Measurements from ENCODE around the gene POLE.

Gene POLE, protein sequence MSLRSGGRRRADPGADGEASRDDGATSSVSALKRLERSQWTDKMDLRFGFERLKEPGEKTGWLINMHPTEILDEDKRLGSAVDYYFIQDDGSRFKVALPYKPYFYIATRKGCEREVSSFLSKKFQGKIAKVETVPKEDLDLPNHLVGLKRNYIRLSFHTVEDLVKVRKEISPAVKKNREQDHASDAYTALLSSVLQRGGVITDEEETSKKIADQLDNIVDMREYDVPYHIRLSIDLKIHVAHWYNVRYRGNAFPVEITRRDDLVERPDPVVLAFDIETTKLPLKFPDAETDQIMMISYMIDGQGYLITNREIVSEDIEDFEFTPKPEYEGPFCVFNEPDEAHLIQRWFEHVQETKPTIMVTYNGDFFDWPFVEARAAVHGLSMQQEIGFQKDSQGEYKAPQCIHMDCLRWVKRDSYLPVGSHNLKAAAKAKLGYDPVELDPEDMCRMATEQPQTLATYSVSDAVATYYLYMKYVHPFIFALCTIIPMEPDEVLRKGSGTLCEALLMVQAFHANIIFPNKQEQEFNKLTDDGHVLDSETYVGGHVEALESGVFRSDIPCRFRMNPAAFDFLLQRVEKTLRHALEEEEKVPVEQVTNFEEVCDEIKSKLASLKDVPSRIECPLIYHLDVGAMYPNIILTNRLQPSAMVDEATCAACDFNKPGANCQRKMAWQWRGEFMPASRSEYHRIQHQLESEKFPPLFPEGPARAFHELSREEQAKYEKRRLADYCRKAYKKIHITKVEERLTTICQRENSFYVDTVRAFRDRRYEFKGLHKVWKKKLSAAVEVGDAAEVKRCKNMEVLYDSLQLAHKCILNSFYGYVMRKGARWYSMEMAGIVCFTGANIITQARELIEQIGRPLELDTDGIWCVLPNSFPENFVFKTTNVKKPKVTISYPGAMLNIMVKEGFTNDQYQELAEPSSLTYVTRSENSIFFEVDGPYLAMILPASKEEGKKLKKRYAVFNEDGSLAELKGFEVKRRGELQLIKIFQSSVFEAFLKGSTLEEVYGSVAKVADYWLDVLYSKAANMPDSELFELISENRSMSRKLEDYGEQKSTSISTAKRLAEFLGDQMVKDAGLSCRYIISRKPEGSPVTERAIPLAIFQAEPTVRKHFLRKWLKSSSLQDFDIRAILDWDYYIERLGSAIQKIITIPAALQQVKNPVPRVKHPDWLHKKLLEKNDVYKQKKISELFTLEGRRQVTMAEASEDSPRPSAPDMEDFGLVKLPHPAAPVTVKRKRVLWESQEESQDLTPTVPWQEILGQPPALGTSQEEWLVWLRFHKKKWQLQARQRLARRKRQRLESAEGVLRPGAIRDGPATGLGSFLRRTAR (N-terminal part only)

GRCh38 chr12:132687211-132688164 lies at the start of gene POLE, which contains the start of gene PXMP2:
TSS of gene POLE (minus strand) at chr12:132687342. CDS start at chr12:132687315, 27 bp downstream.
TSS of gene PXMP2 (plus strand) at chr12:132687587. CDS start at chr12:132687671, 84 bp downstream.
- peak; percentile 92 for DNase-seq (ENCODE audit: low read depth, low spot score)

DNA sequence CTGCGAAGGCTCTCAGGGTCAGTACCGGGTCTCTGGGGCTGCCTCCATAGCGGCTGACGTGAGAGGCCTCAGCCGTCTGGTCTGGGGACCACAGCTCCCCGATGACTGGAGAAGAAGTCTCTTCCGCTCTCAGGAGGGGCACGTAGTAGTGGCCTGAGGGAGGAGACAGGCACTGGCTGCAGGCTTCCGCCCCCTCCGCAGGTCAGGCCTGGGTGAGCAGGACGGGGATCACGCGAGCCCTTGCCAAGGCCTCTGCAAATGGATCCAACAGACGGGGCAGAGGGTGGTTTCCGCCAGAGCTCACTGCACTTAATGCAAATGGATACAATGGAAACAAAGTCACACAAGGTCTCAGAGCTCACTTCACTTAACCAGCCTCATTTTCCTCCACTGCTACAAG lies 49.8 kb upstream of the POLE start:
- DNase-seq (ENCODE audit: low read depth, low spot score): no peak

- no peak for DNase-seq (ENCODE audit: low read depth, low spot score)
Observed at GRCh38 chr12:132736378-132736777, 49.2 kb upstream of the POLE start.

DNA sequence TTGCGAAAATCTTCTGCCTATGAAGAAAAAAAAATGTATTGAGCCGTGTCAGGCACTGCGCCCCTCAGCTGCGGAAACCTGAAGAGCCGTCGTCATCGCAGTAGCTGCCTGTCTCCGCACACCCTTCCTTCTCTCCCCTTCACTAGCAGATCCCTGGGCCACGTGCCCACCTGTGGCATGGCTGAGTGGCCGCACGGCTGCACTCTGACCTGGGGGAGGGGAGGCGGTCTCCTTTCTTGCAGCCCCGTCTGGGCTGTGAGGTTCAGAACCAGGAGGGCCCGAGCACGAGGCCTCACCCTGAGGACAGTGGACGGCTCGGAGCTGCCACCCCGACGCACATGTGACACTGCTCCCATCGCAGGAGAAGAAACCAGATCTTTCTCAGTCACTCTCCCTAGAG lies 48.4 kb upstream of the POLE start:
- no peak for DNase-seq (ENCODE audit: low read depth, low spot score)

GRCh38 chr12:132734206-132734605 lies 47.1 kb upstream of the POLE start:
- no peak for DNase-seq (ENCODE audit: low read depth, low spot score)

DNA sequence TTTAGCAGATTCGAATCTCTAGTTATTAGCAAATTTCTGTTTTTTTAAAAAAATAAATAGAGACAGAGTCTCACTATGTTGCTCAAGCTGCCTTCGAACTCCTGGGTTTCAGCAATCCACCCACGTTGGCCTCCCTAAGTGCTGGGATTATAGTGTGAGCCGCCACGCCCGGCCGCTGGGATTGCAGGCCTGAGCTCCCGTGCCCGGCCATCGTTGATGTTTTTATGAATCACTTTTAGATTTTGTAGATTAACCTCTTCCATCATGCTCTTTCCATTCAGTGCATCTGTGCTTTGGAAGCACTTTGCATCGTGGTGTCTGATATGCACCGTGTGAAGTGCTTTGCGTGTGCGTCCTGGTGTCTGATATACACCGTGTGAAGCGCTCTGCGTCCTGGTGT lies 44.4 kb upstream of the POLE start:
- no peak for DNase-seq (ENCODE audit: low read depth, low spot score)

- no peak for DNase-seq (ENCODE audit: low read depth, low spot score)
Observed at GRCh38 chr12:132730353-132730752, 43.2 kb upstream of the POLE start.

- DNase-seq (ENCODE audit: low read depth, low spot score): no peak
Observed at GRCh38 chr12:132729541-132730320, 42.6 kb upstream of the POLE start.

DNA sequence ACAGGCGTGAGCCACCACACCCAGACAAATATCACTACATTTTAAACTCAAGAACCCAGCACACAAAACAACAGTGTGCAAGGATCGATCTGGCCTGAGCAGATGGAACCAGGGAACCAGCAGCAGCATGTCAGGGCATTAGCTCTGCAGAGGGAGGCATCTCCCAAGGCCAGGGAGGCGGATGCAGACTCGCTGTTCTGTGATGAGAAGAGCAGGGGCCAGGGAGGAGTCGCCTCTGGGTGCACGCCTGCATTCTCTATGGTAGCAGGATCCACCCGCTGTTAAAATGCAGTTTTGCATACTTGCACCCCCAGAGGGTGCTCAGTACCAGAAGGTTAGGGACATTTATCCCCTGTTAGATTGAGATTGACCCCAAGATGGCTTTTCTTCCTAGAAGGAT lies 41.4 kb upstream of the POLE start:
- DNase-seq (ENCODE audit: low read depth, low spot score): no peak

DNA sequence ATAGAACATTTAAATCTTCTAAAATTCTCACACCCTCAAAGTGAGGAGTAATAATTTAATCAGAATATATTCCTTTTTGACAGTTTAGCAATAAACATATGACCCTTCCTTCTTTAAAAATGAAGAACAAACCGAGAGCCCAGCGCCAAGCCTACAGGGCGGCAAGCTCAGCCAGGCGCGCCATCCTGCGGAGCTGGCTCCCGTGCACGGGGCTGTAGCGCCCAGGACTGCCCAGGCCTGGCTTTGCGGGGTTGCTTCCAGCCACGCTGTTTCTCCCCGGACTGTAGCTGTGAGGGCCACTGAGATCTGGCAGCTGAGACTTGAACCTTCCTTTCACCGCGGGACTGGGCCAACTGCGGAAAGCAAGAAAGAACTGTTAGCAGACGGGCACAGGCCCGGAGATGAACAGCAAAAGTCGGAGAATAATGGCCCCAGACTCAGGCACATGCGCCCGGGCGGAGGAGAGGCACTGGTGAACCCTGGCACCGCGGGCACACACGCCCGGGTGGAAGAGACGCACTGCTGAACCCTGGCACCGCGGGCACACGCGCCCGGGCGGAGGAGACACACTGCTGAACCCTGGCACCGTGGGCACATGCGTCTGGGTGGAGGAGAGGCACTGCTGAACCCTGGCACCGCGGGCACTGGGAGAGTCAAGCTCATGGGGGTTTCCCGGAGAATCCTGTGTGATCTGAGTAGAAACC lies 40.1 kb upstream of the POLE start:
- no peak for DNase-seq (ENCODE audit: low read depth, low spot score)

DNA sequence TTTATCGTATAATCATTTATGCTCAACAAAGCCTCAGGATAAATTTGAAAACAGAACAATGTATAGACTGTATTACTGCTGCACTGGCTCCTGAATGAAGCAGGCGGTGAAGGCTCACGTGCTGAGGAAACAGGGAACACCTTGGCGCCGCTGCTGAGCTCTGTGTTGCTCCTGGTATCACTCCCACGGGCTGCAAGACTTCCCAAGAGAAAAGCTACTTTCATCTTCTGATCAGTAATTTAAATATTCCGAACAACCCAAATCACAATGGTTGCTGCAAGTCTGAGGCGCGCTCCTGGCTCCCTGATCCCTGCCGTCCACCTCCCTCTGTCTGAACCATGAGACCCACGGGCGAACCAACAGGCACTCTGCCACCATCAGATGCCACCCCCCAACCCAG lies 39.2 kb upstream of the POLE start:
- no peak for DNase-seq (ENCODE audit: low read depth, low spot score)

- no peak for DNase-seq (ENCODE audit: low read depth, low spot score)
Observed at GRCh38 chr12:132724506-132725241, 37.5 kb upstream of the POLE start.

GRCh38 chr12:132723764-132724140 lies 36.6 kb upstream of the POLE start:
- DNase-seq (ENCODE audit: low read depth, low spot score): no peak

- no peak for DNase-seq (ENCODE audit: low read depth, low spot score)
Observed at GRCh38 chr12:132723015-132723763, 36.0 kb upstream of the POLE start.

- DNase-seq (ENCODE audit: low read depth, low spot score): no peak
Observed at GRCh38 chr12:132720606-132721345, 33.6 kb upstream of the POLE start.

DNA sequence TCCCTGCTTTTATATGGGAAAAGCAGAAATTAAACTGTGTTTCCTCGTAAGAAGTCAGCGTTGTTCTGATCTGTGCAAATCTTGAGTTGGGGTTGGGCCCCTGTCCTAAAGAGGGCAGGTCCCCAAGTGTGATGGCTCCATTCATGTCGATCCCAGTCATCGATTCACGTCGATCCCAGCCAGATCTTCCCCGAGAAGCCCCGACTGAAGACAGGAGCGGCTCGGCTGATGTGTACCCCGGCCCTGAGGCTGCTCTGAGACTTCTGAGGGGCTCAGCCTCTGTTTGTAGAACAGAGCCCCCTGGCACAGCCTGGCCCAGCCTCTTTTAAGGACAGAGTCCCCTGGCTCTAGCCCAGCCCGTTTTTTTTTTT lies 32.8 kb upstream of the POLE start:
- DNase-seq (ENCODE audit: low read depth, low spot score): no peak

All from activated naive CD8-positive, alpha-beta T cell treated with anti-CD3 and anti-CD28 coated beads, Interleukin-2, amount 50 U/mL, for 16 hours (primary cell).